Mesenchymal stem cell (in vitro differentiated cells and primary cell): ENCODE data around the gene PAPSS2.

Source experiments
- DNase-seq: peaks from one replicate; pipeline ENCODE4 v3.0.0-alpha.2; 2013
- H2AFZ ChIP-seq: one replicate; pipeline ENCODE4 v1.6.1; 2013; ENCODE audit warnings: low read depth, mild to moderate bottlenecking, control low read depth, inconsistent platforms, low read length, moderate library complexity
- H2AK5ac ChIP-seq: 2 replicates; pipeline ENCODE4 v1.6.1; 2013; ENCODE audit warnings: low read length, moderate library complexity, mild to moderate bottlenecking, inconsistent platforms; ENCODE audit not compliant: severe bottlenecking
- H2BK120ac ChIP-seq: one replicate; pipeline ENCODE4 v1.6.1; 2013; ENCODE audit warnings: low read depth, mild to moderate bottlenecking, inconsistent platforms, low read length, moderate library complexity
- H2BK12ac ChIP-seq, 2 experiments: one replicate each; pipeline ENCODE4 v1.6.1; 2013; ENCODE audit warnings: inconsistent platforms in 2 of 2, low read length in 2 of 2, mild to moderate bottlenecking in 2 of 2, moderate library complexity in 2 of 2, control low read depth in 1 of 2
- H2BK15ac ChIP-seq: one replicate; pipeline ENCODE4 v1.6.1; 2013; ENCODE audit warnings: mild to moderate bottlenecking, low read depth, inconsistent platforms; ENCODE audit not compliant: poor library complexity, severe bottlenecking
- H2BK5ac ChIP-seq: 2 replicates; pipeline ENCODE4 v1.6.1; 2013; ENCODE audit warnings: low read depth, mild to moderate bottlenecking, low read length, control low read depth, inconsistent platforms; ENCODE audit not compliant: poor library complexity, severe bottlenecking
- H3K14ac ChIP-seq, 2 experiments: one replicate each; pipeline ENCODE4 v1.6.1; 2013; ENCODE audit warnings: inconsistent platforms in 2 of 2, low read length in 2 of 2, control low read depth in 1 of 2, mild to moderate bottlenecking in 1 of 2, moderate library complexity in 1 of 2
- H3K18ac ChIP-seq, 2 experiments: one replicate each; pipeline ENCODE4 v1.6.1; 2013; ENCODE audit warnings: inconsistent platforms in 2 of 2, low read length in 2 of 2, control low read depth in 1 of 2, low read depth in 1 of 2, mild to moderate bottlenecking in 1 of 2
- H3K23ac ChIP-seq, 2 experiments: one replicate each; pipeline ENCODE4 v1.6.1; 2013; ENCODE audit warnings: inconsistent platforms in 2 of 2, low read length in 2 of 2, mild to moderate bottlenecking in 2 of 2, moderate library complexity in 2 of 2, control low read depth in 1 of 2
- H3K27ac ChIP-seq: 2 replicates; pipeline ENCODE4 v1.5.1; 2013; ENCODE audit warnings: mild to moderate bottlenecking, moderate library complexity, low read length, control low read depth, inconsistent platforms; ENCODE audit not compliant: poor library complexity, severe bottlenecking
- H3K27me3 ChIP-seq, 2 experiments: 2 replicates each; pipeline versions ENCODE4 v1.6.1 to v1.7.0; 2013; ENCODE audit warnings: low read length in 2 of 2, mild to moderate bottlenecking in 2 of 2, moderate library complexity in 2 of 2, control low read depth in 1 of 2, inconsistent platforms in 1 of 2; ENCODE audit not compliant: control insufficient read depth in 1 of 2, insufficient read depth in 1 of 2
- H3K36me3 ChIP-seq, 2 experiments: 2 replicates each; pipeline versions ENCODE4 v1.6.1 to v1.7.0; 2013; ENCODE audit warnings: low read length in 2 of 2, control low read depth in 1 of 2, inconsistent platforms in 1 of 2, low read depth in 1 of 2, mild to moderate bottlenecking in 1 of 2; ENCODE audit not compliant: insufficient read depth in 2 of 2, control insufficient read depth in 1 of 2
- H3K4ac ChIP-seq, 2 experiments: one replicate each; pipeline ENCODE4 v1.6.1; 2013; ENCODE audit warnings: inconsistent platforms in 2 of 2, low read length in 2 of 2, mild to moderate bottlenecking in 2 of 2, moderate library complexity in 2 of 2, control low read depth in 1 of 2, low read depth in 1 of 2
- H3K4me1 ChIP-seq: 2 replicates; pipeline ENCODE4 v1.6.1; 2013; ENCODE audit warnings: low read depth, low read length, control low read depth; ENCODE audit not compliant: control insufficient read depth, insufficient read depth
- H3K4me2 ChIP-seq: 2 replicates; pipeline ENCODE4 v1.6.1; 2013; ENCODE audit warnings: low read length, mild to moderate bottlenecking, inconsistent platforms; ENCODE audit not compliant: poor library complexity, severe bottlenecking
- H3K4me3 ChIP-seq, 2 experiments: 2 replicates each; pipeline versions ENCODE4 v1.5.1 to v1.7.0; 2013; ENCODE audit warnings: low read length in 2 of 2, mild to moderate bottlenecking in 2 of 2, control low read depth in 1 of 2, low read depth in 1 of 2; ENCODE audit not compliant: insufficient read depth in 1 of 2
- H3K79me1 ChIP-seq: replicated peaks from 2 replicates; pipeline ENCODE4 v1.6.1; 2013; ENCODE audit warnings: mild to moderate bottlenecking, control low read depth, low read length, inconsistent platforms; ENCODE audit not compliant: poor library complexity, severe bottlenecking
- H3K9ac ChIP-seq: 2 replicates; pipeline ENCODE4 v1.7.0; 2013; ENCODE audit warnings: mild to moderate bottlenecking, low read length, moderate library complexity
- H3K9me3 ChIP-seq: 2 replicates; pipeline ENCODE4 v1.7.0; 2013; ENCODE audit warnings: mild to moderate bottlenecking, low read length; ENCODE audit not compliant: control insufficient read depth
- H4K8ac ChIP-seq: one replicate; pipeline ENCODE4 v1.6.1; 2013; ENCODE audit warnings: inconsistent platforms, mild to moderate bottlenecking, low read length, moderate library complexity
- H4K91ac ChIP-seq: one replicate; pipeline ENCODE4 v1.6.1; 2013; ENCODE audit warnings: mild to moderate bottlenecking, low read length, inconsistent platforms
- WGBS: methylation state at CpG from one replicate; pipeline ENCODE4 v1.1.7; 2013; ENCODE audit warnings: mixed read lengths; 5-methylcytosine and 5-hydroxymethylcytosine counted together

PAPSS2 gene

DNA sequence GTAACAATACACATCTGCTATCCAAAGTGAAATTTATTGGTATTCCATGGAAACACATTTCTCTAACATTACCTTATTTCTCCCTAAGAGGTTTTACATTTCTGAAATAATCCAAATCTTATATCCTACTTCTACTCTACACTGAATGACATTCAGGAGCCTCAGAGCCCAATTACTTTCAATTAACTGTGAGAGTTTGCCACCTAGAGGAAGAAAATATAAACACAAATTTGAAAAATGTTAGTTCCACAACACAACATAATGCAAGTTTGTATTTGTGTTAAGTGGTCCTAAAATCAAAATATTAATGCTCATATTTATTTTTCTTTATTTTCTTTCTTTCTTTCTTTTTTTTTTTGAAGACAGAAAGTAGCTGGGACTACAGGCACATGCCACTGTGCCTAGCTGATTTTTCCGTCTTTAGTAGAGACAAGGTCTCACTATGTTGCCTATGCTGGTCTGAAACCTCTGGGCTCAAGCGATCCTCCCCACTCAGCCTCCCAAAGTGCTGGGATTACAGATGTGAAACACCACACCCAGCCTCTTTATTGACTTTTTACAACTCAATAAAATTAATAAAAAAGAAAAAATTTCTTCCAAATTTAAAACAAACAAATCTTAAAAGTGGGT lies 112.3 kb downstream of the PAPSS2 start:
- Histone ChIP-seq H3K4me2 (no peak overlapping the region), H3K4me1 (peaks cover 9% of the 10 kb centered on the region), H3K18ac (no peak overlapping the region), H4K8ac (no peak overlapping the region), H4K91ac (no peak overlapping the region), H2BK15ac (no peak overlapping the region), H2BK120ac (no peak overlapping the region), H2AFZ (no peak overlapping the region), H2BK5ac (no peak overlapping the region), H3K79me1 (peaks cover 18% of the 10 kb centered on the region), H3K36me3 (peaks cover 12 to 41% of the 10 kb centered on the region in 2 experiments), H3K23ac (no peak overlapping the region), H3K14ac (no peak overlapping the region), H2AK5ac (no peak overlapping the region), H3K9me3 (no peaks in the 10 kb centered on the region), H2BK12ac (no peak overlapping the region), H3K27ac (no peak overlapping the region), H3K9ac (no peak overlapping the region), H3K4me3 (no peak overlapping the region), H3K4ac (no peak overlapping the region), H3K27me3 (no peaks in the 10 kb centered on the region)
- peak; percentile 52 for DNase-seq
- WGBS, result 99% methylated on average over 2 of the region's 2 CpGs

DNA sequence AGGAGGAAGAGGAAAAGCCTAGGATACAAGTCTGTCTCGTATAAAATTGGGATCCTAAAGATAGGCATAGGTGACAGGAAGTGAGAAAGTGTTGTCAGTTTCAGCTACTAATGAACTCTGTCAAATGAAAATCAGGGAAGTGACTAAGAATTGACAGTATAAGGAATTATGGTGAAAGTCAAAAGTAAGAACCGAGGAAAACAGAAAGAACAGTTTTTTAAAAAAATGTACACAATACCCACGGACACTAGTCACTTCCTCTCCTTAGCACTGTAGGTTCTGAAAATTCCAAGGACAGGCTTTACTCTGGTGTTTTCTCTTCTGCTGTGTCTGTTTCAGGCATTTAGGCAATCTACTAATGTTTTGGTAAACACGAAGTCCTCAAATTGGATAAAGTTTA lies 116.1 kb downstream of the PAPSS2 start:
- Histone ChIP-seq H3K4ac (no peak overlapping the region), H2BK12ac (no peak overlapping the region)
- 31% methylated on average over 1 of the region's 4 CpGs for WGBS

DNA sequence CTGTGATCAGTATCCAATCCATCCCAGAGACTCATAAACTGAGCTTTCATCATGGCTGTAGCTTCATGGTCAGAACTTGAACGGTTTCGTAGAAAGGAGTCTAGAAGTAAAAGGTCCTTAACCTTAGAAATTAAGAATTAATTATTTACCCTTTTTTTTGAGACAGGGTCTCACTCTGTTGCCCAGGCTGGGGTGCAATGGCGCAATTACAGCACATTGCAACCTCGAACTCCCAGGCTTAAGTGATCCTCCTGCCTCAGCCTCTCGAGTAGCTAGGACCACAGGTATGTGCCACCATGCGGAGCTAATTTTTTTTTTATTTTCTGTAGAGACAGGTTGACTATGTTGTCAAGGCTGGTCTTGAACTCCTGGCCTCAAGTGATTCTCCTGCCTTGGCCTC lies 116.7 kb downstream of the PAPSS2 start:
- H3K9me3 ChIP-seq, result no peaks in the 10 kb centered on the region

More for the DNA sequence above, 116.1 kb downstream of the PAPSS2 start:
- Histone ChIP-seq H2AFZ (no peak overlapping the region), H3K4me2 (peak overlapping the region; percentile 23), H3K27ac (peak overlapping the region; percentile 22), H2BK5ac (no peak overlapping the region), H3K79me1 (peaks cover 15% of the 10 kb centered on the region), H3K27me3 (no peaks in the 10 kb centered on the region), H4K8ac (no peak overlapping the region), H3K18ac (no peak overlapping the region), H2AK5ac (no peak overlapping the region), H2BK120ac (no peak overlapping the region), H2BK15ac (no peak overlapping the region), H4K91ac (no peak overlapping the region), H3K4me3 (no peak overlapping the region), H3K23ac (no peak overlapping the region), H3K36me3 (peaks cover 6 to 27% of the 10 kb centered on the region in 2 experiments), H3K9me3 (no peaks in the 10 kb centered on the region), H3K9ac (no peak overlapping the region), H3K4me1 (peaks cover 1% of the 10 kb centered on the region), H3K14ac (no peak overlapping the region)
- peak; percentile 66 for DNase-seq

GRCh38 chr10:87781545-87781944 lies 121.9 kb downstream of the PAPSS2 start:
- no peak overlapping the region for H3K14ac ChIP-seq
- H3K4ac ChIP-seq, result no peak overlapping the region
- H3K27me3 ChIP-seq, result no peaks in the 10 kb centered on the region
- H2AFZ ChIP-seq, result no peak overlapping the region
- H2BK5ac ChIP-seq, result no peak overlapping the region
- H4K91ac ChIP-seq, result no peak overlapping the region
- no peak overlapping the region for H2BK120ac ChIP-seq
- no peak overlapping the region for H3K9ac ChIP-seq
- no peak for DNase-seq
- no peak overlapping the region for H3K23ac ChIP-seq
- H2BK15ac ChIP-seq, result no peak overlapping the region
- no peak overlapping the region for H2BK12ac ChIP-seq
- H4K8ac ChIP-seq, result no peak overlapping the region
- H3K4me3 ChIP-seq, result no peak overlapping the region
- H3K18ac ChIP-seq, result no peak overlapping the region
- peaks cover 3% of the 10 kb centered on the region for H3K4me1 ChIP-seq
- no peaks in the 10 kb centered on the region for H3K9me3 ChIP-seq
- H3K79me1 ChIP-seq, result peaks cover 10% of the 10 kb centered on the region
- no peak overlapping the region for H3K4me2 ChIP-seq
- WGBS, result 100% methylated on average over 2 of the region's 2 CpGs
- H3K27ac ChIP-seq, result no peak overlapping the region
- H2AK5ac ChIP-seq, result no peak overlapping the region
- peaks cover 0 to 60% of the 10 kb centered on the region in 2 experiments for H3K36me3 ChIP-seq

More for the DNA sequence above, 116.7 kb downstream of the PAPSS2 start:
- Histone ChIP-seq H3K14ac (peak overlapping the region in 1 of 2 experiments; percentile 74), H3K4ac (no peak overlapping the region), H4K8ac (no peak overlapping the region), H3K4me1 (peaks cover 1% of the 10 kb centered on the region), H3K27ac (no peak overlapping the region), H3K9ac (no peak overlapping the region), H2BK120ac (no peak overlapping the region), H3K79me1 (peaks cover 15% of the 10 kb centered on the region), H4K91ac (no peak overlapping the region), H2BK12ac (no peak overlapping the region), H2AFZ (no peak overlapping the region), H3K27me3 (no peaks in the 10 kb centered on the region), H2AK5ac (no peak overlapping the region), H3K4me3 (no peak overlapping the region), H3K4me2 (no peak overlapping the region), H2BK15ac (no peak overlapping the region), H3K23ac (no peak overlapping the region), H3K36me3 (peaks cover 6 to 30% of the 10 kb centered on the region in 2 experiments), H3K18ac (peak overlapping the region in 1 of 2 experiments; percentile 24), H2BK5ac (no peak overlapping the region)
- no peak for DNase-seq
- WGBS, result 100% methylated on average over 4 of the region's 6 CpGs
